ENCODE data around the gene ACSL1.
"Not testable (repeated sequence)": the region's sequence is repeated elsewhere in the genome, so short reads cannot be mapped to it uniquely, and the experiment has no call there.

ACSL1 gene

DNA sequence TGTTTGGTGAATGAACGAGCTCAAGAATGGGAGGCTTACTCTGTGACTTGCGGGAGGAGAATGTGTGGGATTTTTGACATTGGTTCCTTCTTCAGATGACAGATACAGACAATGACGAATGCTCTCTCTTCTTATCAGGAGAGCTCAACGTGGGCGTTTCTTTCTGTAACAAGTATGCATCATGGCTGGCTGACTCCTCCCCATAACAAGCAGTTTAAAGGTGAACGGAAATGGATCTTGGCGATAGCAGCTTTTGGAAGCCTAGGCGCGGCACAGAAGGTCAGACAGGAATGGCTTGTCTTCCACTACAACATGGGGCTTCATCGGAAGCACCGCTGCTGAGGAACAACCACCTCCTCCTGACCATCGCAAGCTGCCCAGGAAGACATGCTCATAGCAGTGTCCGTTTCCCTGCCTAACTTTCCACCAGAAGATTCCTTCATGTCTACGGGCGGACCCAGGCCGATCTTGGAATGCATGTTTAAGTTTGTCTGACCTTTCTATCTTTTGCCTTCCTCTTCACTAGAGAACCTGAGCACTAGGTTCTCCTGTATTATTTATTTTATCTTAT is 18.3 kb upstream of the ACSL1 start:
- no peak for DNase-seq (ENCODE audit: low read depth)

DNA sequence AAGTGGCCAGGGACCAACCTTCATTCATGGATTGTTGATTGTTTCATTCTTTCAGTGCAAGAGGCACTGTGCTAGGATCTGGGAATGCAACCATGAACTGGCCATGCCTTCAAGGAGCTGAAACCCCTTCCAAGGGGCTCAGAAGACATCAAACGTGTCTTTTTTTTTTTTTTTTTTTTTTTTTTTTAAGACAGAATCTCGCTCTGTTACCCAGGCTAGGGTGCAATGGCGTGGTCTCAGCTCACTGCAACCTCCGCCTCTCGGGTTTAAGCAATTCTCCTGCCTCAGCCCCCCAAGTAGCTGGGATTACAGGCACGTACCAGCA is 13.3 kb upstream of the ACSL1 start:
- not testable (repeated sequence) for DNase-seq (ENCODE audit: low read depth)

DNA sequence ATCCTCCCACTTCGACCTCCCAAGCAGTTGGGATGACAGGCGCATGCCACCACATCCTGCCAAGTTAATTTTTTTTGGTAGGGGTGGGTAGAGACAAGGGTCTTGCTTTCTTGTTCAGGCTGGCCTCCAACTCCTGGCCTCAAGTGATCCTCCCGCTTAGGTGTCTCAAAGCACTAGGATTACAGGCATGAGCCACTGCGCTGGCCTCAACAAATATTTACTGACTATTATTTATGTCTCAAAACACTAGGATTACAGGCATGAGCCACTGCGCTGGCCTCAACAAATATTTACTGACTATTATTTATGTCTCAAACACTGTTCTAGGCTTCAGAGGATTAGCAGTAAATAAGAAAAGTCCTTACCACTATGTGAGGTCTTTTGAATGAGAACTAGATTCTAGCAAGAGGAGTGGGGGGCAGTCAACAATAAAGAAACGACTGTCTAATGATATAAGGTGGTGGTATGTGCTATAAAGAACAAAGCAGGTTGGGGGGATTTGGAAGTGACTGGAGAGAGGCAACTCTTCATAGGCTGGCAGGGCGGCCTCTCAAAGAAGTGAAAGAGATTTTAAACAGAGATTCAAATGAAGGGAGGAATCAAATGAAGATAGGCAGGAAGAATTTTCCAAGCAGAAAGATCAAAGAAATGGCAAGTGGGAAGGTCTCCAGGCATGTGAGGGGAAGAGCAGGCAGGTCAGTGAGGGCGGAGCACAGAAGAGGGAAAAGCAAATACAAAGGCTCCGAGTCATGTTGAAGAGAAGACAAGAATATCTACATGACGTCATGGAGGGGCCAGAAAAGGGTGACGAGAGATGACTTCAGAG is 12.7 kb upstream of the ACSL1 start:
- no peak for DNase-seq (ENCODE audit: low read depth)

DNA sequence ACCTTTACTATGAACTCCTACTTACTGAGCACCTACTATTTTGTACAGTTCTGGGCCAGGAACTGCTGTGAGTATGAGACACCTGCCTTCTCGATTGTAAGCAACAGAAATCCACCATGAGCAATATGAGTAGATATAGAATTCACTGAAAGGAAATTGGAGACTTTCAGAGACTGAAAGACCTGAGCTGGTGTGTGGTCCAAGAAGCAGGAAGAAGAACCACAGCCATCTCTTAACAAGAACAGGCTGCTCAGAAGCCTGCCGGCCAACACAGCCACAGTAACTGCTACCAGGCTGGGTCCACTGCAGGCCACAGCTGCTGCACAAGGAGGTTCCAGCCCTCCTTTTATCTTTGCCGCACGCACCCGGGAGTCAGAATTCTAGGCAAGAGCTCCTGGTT is 10.8 kb upstream of the ACSL1 start:
- DNase-seq (ENCODE audit: low read depth), result no peak

DNA sequence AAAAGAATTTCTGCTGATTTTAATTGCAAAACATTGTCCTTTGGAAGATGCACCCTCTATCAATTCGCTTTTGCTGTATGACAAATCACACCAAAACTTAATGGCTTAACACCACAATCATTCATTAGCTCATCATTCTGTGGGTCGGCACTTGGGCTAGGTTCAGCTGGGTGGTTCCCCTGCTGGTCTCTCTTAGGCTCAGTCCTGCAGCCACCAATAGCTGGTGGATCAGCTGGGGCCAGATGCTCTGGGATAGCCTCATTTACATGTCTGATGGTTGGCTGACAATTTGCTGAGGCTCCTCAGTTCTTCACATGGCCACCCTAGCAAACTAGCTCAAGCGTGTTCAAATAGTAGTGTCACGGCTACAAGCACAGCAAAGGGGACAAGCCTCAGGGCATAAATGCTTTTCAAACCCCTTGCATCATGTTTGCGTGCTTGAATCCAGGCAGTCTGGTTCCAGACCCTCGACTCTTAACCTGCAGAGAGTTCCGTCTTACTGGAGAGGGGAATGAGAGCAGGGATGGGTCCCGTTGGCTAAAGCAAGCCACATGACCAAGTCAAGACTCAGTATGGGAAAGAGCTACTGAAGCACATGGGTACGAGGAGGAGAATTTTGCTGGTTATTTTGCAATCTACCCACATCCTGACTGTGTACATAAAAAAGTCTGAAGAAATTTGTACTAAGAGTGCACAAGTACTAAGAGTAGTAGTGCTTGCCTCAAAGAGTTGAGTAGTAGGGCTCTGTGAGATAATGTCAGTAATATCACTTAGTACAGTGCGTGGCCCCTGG is 7.5 kb upstream of the ACSL1 start:
- DNase-seq (ENCODE audit: low read depth), result no peak

GRCh38 chr4:184831153-184831552 is 5.4 kb upstream of the ACSL1 start:
- no peak for DNase-seq (ENCODE audit: low read depth)

DNA sequence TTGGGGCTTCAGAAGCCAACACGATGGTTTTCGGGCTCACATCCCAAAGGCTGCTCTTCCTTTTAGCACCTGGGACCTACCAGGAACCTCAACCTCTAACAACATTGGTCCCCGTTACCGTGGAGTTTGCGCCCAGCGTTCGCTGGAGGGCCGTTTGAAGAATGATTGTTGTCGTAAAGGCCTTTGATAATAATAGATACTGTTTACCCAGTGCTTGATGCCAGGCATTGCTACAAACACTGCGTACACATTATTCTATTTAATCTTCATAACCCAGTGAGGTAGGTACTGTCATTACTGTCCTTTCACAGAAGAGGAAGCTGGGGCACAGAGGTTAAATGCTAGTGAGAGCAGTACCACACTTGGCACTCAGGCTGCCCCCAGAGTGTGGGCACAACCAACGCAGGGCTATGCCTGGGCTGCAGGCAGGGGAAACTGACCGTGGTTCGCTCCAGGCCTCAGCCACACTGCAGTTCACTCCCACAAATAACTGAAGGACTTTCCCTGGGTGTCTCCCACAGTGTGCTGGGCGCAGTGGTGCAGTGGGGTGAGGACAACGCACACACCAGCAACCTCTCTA is 1.0 kb upstream of the ACSL1 start:
- no peak for DNase-seq (ENCODE audit: low read depth)

DNA sequence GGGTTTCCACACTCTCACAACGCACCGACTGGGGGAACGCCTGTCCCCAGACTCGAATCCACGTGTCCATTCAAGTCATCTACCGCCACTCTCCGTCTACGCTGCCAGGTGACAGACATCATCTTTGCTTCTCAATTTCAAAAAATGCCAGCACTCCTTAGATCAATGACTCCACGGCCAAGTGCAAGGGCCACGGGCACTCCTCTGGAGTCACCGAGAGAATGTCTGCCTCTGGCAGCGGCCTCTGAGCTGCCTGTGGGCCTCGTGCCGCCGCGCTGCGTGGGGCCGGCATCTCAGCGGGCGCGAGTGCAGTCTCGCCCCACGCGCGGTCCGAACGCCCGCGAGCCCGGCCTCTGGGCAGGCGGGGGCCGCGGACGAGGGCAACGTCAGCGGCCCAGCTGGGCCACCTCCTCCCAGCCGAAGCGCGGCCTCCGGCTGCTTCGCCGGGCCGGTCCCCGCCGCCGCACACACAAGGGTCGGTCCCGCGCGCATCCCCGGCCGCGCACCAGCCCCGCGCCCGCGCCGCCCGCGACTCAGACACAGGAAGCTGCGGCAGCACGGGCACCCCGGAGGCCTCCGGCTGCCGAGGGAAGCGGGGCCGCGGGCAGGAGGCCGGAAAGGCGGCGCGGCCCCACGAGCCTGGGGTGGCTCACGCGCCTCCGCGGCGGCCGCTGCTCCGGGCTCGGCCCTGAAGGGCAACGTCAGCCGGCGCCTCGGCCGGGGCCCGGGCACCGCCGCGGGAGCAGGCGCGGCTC is 450 bp downstream of the ACSL1 start:
- no peak for DNase-seq (ENCODE audit: low read depth)

DNA sequence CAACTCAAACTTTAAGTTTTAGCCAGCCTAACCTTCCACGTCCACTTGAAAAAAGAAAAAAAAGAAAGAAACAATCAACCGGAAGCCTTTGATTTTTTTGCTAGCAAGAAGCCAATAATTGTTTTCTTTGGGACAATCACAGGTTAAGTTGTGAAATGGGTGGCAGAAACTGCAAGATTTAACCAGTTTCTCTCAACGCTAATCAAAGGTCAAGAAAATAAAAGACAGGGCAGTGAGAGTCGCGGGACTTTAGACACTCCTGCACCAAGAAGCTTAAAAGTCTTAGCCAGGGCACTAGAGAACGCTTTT is 1.0 kb downstream of the ACSL1 start:
- no peak for DNase-seq (ENCODE audit: low read depth)

- no peak for DNase-seq (ENCODE audit: low read depth)
Measured at GRCh38 chr4:184824081-184824775, 1.5 kb downstream of the ACSL1 start.

- no peak for DNase-seq (ENCODE audit: low read depth)
Measured at GRCh38 chr4:184823014-184823413, 2.8 kb downstream of the ACSL1 start.

DNA sequence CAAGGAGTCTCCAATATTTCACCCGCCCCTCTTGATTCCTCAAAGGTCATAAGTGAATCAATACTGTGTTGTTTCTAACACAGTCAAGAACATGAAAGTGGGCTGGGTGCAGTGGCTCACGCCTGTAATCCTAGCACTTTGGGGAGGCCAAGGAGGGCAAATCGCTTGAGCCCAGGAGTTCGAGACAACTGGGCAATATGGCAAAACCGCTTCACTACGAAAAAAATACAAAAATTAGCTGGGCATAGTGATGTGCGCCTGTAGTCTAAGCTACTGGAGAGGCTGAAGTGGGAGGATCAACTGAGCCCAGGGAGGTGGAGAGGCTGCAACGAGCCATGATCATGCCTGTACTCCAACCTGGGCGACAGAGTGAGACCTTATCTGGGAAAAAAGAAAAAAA is 3.4 kb downstream of the ACSL1 start:
- no peak for DNase-seq (ENCODE audit: low read depth)

DNA sequence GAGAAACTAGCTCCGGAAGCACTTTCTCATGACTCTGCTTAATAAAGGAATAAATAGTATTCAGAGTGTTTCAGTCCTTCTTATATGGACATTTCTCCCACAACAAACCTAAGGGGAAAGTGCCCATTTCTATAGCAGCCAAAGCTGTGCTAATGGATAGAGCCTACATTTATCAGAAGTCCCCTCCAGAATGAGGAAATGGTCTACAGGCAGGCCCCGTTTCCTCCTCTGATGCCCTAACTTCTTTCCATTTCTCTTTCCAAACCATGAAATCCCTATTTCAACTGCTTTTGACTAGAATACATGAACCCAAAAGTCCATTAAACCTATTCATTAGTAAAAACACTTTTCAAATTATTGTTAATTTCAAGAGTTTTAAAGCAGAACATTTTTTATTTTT is 4.5 kb downstream of the ACSL1 start:
- no peak for DNase-seq (ENCODE audit: low read depth)

DNA sequence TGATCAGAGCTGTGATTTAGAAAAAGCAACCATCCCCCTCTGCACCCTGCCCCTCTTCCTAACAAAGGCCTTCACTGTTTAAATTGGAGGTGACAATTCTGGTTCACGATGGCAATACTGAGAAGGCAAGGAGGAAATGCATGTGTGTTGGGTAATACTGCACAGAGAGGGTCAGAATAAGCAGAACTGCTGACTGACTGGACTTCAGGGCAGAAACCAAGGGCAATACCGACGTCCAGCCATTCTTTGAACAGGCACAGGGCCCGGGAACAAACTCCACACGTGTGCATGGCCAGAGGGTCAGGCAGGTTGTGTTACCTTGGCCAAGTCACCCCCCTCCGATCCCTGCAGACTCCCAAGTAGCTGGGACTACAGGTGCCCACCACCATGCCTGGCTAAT is 6.0 kb downstream of the ACSL1 start:
- DNase-seq (ENCODE audit: low read depth), result no peak

- DNase-seq (ENCODE audit: low read depth), result no peak
Measured at GRCh38 chr4:184818216-184818564, 7.6 kb downstream of the ACSL1 start.

DNA sequence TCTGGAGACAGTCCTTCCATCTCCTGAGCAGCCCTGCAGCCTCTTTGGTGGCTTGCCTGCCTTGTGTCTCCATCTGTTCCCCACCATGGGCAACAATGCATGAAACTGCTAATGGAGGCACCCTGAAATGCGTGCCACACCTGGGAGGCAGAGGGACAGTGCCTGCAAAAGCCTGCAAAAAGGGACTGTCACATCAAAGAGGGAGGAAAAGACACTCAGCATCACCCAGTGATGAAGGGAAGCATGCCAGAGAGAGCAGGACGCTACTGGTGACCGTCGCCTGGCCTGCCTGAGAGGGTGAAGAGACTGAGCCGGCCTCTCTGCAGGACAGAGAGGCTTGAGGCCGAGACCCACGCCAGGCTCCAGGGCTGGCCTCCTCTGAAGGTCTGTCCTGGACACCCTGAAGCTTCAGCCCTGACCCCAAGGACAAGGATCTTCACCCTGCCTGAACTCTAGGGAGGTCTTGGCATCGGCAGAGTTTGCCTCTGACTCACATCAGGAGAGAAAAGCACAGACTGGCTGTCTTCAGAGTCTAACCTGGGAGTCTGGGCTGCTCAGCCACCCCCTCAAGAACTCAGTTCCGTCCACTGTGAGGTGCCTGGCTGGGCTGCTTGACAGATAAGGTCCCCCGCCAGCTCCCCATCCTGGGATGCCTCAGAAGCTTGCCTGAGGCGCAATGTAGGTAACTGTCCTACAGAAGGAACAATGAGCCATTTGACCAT is 8.1 kb downstream of the ACSL1 start:
- no peak for DNase-seq (ENCODE audit: low read depth)

- no peak for DNase-seq (ENCODE audit: low read depth)
Measured at GRCh38 chr4:184816962-184817361, 8.8 kb downstream of the ACSL1 start.

GRCh38 chr4:184815046-184815877 is 10.5 kb downstream of the ACSL1 start:
- DNase-seq (ENCODE audit: low read depth), result no peak

DNA sequence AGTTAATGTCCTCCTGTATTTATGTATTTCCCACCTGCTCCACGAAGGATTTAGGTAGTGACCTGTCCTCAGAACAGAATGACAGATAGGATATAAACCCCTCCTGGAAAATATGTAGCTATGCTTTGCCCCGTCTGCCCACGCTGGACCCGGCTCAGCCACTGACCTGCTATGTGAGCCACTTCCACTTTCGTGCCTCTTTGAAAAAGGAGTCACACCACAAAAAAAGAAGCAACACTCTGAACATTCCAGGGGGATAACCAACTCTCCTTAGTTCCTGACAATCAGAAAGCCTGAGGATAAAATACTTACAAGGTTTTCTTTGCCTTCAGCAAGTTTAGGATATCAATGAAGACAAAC is 11.1 kb downstream of the ACSL1 start:
- no peak for DNase-seq (ENCODE audit: low read depth)

- DNase-seq (ENCODE audit: low read depth), result no peak
Measured at GRCh38 chr4:184812651-184813181, 13.1 kb downstream of the ACSL1 start.
